ENCODE results near the gene TENM4. TPM values are rescaled to one million over a fixed set of nuclear protein-coding genes. Genes with fewer than 3 reads are reported as not detected.

Gene TENM4
- total RNA-seq, 4 donors from 2014 or later: 16.8 to 158 (median 120) TPM

- no peaks in the 10 kb centered on the region for H3K9me3 ChIP-seq
Measured at GRCh38 chr11:78767027-78767932, 673.5 kb downstream of the TENM4 start.

GRCh38 chr11:78764946-78765345 lies 675.9 kb downstream of the TENM4 start:
- Histone ChIP-seq H3K27ac (no peak overlapping the region), H3K36me3 (no peaks in the 10 kb centered on the region), H3K9me3 (no peaks in the 10 kb centered on the region), H3K4me3 (replicated peaks in 1 of 3) (no peak overlapping the region), H3K27me3 (no peaks in the 10 kb centered on the region), H3K4me1 (peaks cover 8 to 9% of the 10 kb centered on the region in 2 donors)
- intact Hi-C loops (cut with DNase I): no loop called here
- TF ChIP-seq CTCF (IDR thresholded peaks at IDR 0.05) (no peak), POLR2A (IDR thresholded peaks at IDR 0.05) (no peak)
- no peak for DNase-seq
- 90 to 93% methylated on average over 4 of the region's 4 CpGs for WGBS, 2 donors

More at GRCh38 chr11:78767027-78767932, 673.5 kb downstream of the TENM4 start:
- WGBS, 2 donors: 84 to 94% methylated on average over 8 of the region's 8 CpGs
- Histone ChIP-seq H3K27me3 (no peaks in the 10 kb centered on the region), H3K4me3 (replicated peaks in 1 of 3) (no peak overlapping the region), H3K4me1 (peaks cover 0 to 8% of the 10 kb centered on the region in 2 donors), H3K36me3 (no peaks in the 10 kb centered on the region), H3K27ac (no peak overlapping the region)
- TF ChIP-seq POLR2A (IDR thresholded peaks at IDR 0.05) (no peak), CTCF (IDR thresholded peaks at IDR 0.05) (no peak)
- no peak for DNase-seq
- intact Hi-C loops (cut with DNase I): no loop called here

- Histone ChIP-seq H3K4me3 (replicated peaks in 1 of 3) (no peak overlapping the region), H3K36me3 (no peaks in the 10 kb centered on the region), H3K4me1 (peaks cover 8 to 9% of the 10 kb centered on the region in 2 donors), H3K27ac (peak overlapping the region in 1 of 3 donors; percentile 47), H3K9me3 (no peaks in the 10 kb centered on the region), H3K27me3 (no peaks in the 10 kb centered on the region)
- peak in 2 of 6 experiments; percentile 10 to 13 for TF ChIP-seq CTCF (IDR thresholded peaks at IDR 0.05)
- TF ChIP-seq POLR2A (IDR thresholded peaks at IDR 0.05): no peak
- peak; percentile 32 to 39 for DNase-seq
- 42 to 73% methylated on average over 4 of the region's 4 CpGs for WGBS, 2 donors
- intact Hi-C loops (cut with DNase I): no loop called here
Measured at GRCh38 chr11:78763664-78764063, 677.2 kb downstream of the TENM4 start.

GRCh38 chr11:78762105-78762504 lies 678.7 kb downstream of the TENM4 start:
- Histone ChIP-seq H3K4me1 (peaks cover 8 to 9% of the 10 kb centered on the region in 2 donors), H3K27ac (no peak overlapping the region), H3K36me3 (no peaks in the 10 kb centered on the region), H3K27me3 (no peaks in the 10 kb centered on the region), H3K4me3 (replicated peaks in 1 of 3) (no peak overlapping the region), H3K9me3 (no peaks in the 10 kb centered on the region)
- DNase-seq: no peak
- intact Hi-C loops (cut with DNase I): no loop called here
- no peak for TF ChIP-seq POLR2A (IDR thresholded peaks at IDR 0.05)
- no peak for TF ChIP-seq CTCF (IDR thresholded peaks at IDR 0.05)
- WGBS, 2 donors: 96% methylated on average over 3 of the region's 3 CpGs

GRCh38 chr11:78759071-78759470 lies 681.8 kb downstream of the TENM4 start:
- Histone ChIP-seq H3K4me3 (replicated peaks in 1 of 3) (no peak overlapping the region), H3K27me3 (no peaks in the 10 kb centered on the region), H3K4me1 (peaks cover 8 to 9% of the 10 kb centered on the region in 2 donors), H3K9me3 (no peaks in the 10 kb centered on the region), H3K27ac (no peak overlapping the region), H3K36me3 (peaks cover 0 to 3% of the 10 kb centered on the region in 2 donors)
- DNase-seq: no peak
- 64 to 85% methylated on average over 4 of the region's 4 CpGs for WGBS, 2 donors
- no peak for TF ChIP-seq POLR2A (IDR thresholded peaks at IDR 0.05)
- no peak for TF ChIP-seq CTCF (IDR thresholded peaks at IDR 0.05)
- intact Hi-C loops (cut with DNase I): no loop called here
